Stomach (tissue), 9 donors: ENCODE data around the gene MRPL28. TPM values are rescaled to one million over a fixed set of nuclear protein-coding genes. Genes with fewer than 3 reads are reported as not detected.

Source experiments
- DNase-seq, 2 donors: peaks; one replicate each; pipeline versions ENCODE4 v3.0.0 to v3.0.0-alpha.2; 2013 to 2019
- H3K27ac ChIP-seq, 5 donors: fragments of 200-600 bp in 4 of 5; sonication (generic) in 4 of 5; one replicate each; pipeline ENCODE4 v1.5.1; 2013 to 2019; ENCODE audit warnings: mild to moderate bottlenecking in 1 of 5, moderate library complexity in 1 of 5
- H3K27me3 ChIP-seq, 3 donors: fragments of 200-600 bp; sonication (generic); one replicate each; pipeline ENCODE4 v1.5.1; 2017 to 2019; ENCODE audit warnings: mixed run types in 1 of 3
- H3K36me3 ChIP-seq, 4 donors: fragments of 200-600 bp; sonication (generic); 1 replicate in 3 of 4; 2 replicates in 1 of 4; pipeline ENCODE4 v1.5.1; 2016 to 2019
- H3K4me1 ChIP-seq, 4 donors: fragments of 200-600 bp; sonication (generic); one replicate each; pipeline ENCODE4 v1.5.1; 2016 to 2019
- H3K4me3 ChIP-seq, 4 donors: fragments of 200-600 bp; sonication (generic) in 3 of 4; one replicate each; pipeline ENCODE4 v1.5.1; 2016 to 2019; ENCODE audit warnings: mild to moderate bottlenecking in 1 of 4
- H3K9me3 ChIP-seq, 4 donors: fragments of 200-600 bp; sonication (generic); one replicate each; pipeline ENCODE4 v1.5.1; 2016 to 2019
- EP300 ChIP-seq: sonication (generic); formaldehyde crosslinking; IDR thresholded peaks from one replicate; pipeline ENCODE4 v1.6.1; 2017; ENCODE audit warnings: antibody characterized with exemption
- POLR2A ChIP-seq, 4 donors: fragments of 450-650 bp; IDR thresholded peaks; one replicate each; pipeline ENCODE4 v1.6.1; 2016; ENCODE audit warnings: antibody characterized with exemption in 4 of 4, control low read depth in 2 of 4, mild to moderate bottlenecking in 1 of 4, moderate library complexity in 1 of 4
- POLR2AphosphoS5 ChIP-seq, 3 donors: sonication (generic); formaldehyde crosslinking; IDR thresholded peaks; one replicate each; pipeline ENCODE4 v1.6.1; 2016; ENCODE audit warnings: antibody characterized with exemption in 3 of 3
- WGBS, 5 donors: extraction: QIAGEN DNeasy Blood & Tissue Kit in 3 of 5; methylation state at CpG; one replicate each; pipeline versions ENCODE4 v1.1.5 to v1.1.7; 2013 to 2018; 5-methylcytosine and 5-hydroxymethylcytosine counted together
- intact Hi-C: fragments of 100-400 bp; cut with DNase I; formaldehyde crosslinking; loops from one replicate; pipeline ENCODE4 v1.15.1; 2023; ENCODE audit warnings: low total_unique reads
- polyA plus RNA-seq, 3 donors: library from polyadenylated mRNA; stranded (reverse); fragments of 200-250 nt; gene quantifications; one replicate each; pipeline ENCODE4 v1.2.3, GENCODE V29; 2013
- total RNA-seq, 5 donors: library from RNA; depleted of rRNA; stranded (reverse); fragments of >200 nt; gene quantifications; one replicate each; pipeline versions ENCODE4 v1.1.0 to v1.2.3, GENCODE V29; 2014 to 2016
- TF ChIP-seq, protein P1 (sequence below), 7 experiments: fragments of 450-650 bp in 4 of 7; fragments of 200-600 bp in 3 of 7; sonication (generic) in 3 of 7; IDR thresholded peaks; one replicate each; pipeline ENCODE4 v1.5.1; 2016 to 2019; ENCODE audit warnings: antibody characterized with exemption in 7 of 7, control low read depth in 2 of 7, mild to moderate bottlenecking in 1 of 7
- donor health status: healthy with polysubstance abuse.
- donor health status: Bipolar disorder and iron deficiency.
- donor health status: healthy.

MRPL28 gene
- total and polyA plus RNA-seq, 8 donors, result 9.9 to 106 (median 56.6) TPM

DNA sequence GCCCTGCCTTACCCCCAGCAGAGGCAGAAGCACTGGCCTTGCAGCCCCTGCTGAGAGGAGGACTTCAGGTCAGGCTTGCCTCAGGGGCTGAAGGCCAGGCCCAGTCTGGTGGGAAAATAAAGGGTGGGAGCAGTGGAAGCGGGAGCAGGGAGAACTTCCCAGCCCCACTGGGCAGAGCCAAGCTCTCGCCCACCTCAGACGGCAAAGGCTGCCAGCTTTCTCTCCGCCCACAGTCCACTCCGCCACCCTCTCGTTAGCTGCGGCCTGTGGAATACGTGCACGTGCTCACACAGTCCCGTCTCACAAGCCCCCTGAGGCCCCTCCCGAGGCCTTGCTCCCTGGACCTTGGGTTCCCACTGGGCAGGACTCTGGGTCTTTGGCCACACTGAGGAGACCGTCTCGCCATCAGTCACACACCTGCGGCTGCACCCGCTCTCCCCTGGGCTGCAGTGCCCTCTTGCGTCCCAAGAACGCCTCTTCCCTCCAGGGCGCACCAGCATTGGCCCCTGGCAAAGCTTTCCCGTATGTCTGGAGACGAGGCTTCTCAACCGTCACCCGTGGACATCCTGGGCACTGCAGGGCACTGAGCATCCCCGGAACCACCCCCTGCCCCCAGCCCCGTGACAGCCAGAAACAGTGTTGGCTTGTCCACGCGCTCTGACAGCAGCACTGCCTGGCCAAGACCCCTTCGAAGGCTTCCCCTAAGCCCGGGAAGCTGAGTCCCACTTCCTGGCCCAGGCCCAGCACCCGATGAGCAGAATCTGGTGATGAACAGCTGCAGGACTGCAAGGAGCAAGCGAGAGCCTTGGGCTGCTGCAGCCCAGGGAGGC is 8.3 kb downstream of the MRPL28 start:
- Histone ChIP-seq H3K4me1 (peaks cover 0 to 16% (median 15%) of the 10 kb centered on the region in 4 donors), H3K4me3 (no peak overlapping the region), H3K27me3 (peaks cover 0 to 21% (median 0%) of the 10 kb centered on the region in 3 donors), H3K9me3 (no peaks in the 10 kb centered on the region), H3K27ac (no peak overlapping the region), H3K36me3 (peaks cover 0 to 12% (median 11%) of the 10 kb centered on the region in 4 donors)
- WGBS, 5 donors, result 22 to 33% (median 26%) methylated on average over 13 to 30 of the region's 30 CpGs
- intact Hi-C loops, result loop anchor here (10.0 kb wide), 1 partner anchor 127 kb away; the partner anchor contains the start of gene FAM234A
- DNase-seq, result peak; percentile 84 to 90
- TF ChIP-seq POLR2A (IDR thresholded peaks at IDR 0.05) (no peak), POLR2AphosphoS5 (IDR thresholded peaks at IDR 0.05) (peak in 1 of 3 donors; percentile 50)
- TF ChIP-seq, protein P1, sequence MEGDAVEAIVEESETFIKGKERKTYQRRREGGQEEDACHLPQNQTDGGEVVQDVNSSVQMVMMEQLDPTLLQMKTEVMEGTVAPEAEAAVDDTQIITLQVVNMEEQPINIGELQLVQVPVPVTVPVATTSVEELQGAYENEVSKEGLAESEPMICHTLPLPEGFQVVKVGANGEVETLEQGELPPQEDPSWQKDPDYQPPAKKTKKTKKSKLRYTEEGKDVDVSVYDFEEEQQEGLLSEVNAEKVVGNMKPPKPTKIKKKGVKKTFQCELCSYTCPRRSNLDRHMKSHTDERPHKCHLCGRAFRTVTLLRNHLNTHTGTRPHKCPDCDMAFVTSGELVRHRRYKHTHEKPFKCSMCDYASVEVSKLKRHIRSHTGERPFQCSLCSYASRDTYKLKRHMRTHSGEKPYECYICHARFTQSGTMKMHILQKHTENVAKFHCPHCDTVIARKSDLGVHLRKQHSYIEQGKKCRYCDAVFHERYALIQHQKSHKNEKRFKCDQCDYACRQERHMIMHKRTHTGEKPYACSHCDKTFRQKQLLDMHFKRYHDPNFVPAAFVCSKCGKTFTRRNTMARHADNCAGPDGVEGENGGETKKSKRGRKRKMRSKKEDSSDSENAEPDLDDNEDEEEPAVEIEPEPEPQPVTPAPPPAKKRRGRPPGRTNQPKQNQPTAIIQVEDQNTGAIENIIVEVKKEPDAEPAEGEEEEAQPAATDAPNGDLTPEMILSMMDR (IDR thresholded peaks at IDR 0.05), result peak in 5 of 7 experiments; percentile 59 to 72 (median 68)

DNA sequence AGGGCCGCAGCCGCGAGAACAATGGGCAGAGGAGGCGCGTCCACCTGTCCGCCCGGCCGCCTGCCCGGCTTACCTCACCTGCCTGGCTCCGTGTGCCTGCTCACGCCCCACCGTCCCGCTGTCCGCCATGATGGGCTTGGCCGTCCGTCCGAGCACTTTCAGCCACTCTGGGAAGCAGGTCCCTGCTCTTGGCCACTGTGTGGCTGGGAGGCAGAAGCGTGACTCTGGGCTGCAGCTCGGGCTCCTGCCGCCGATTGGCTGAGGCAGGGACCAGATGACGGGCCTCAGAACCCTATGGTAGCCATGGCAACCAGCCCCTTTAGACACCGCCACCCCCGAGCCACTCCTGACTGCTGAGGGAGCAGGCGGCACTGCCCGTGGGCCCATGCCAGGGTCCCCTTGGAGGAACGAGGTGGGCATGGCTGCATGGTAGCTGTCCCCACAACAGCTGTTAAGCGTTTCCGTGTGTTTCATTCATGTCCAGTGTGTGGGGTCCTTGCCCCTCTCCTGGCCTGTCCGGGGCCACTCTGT is 8.9 kb downstream of the MRPL28 start:
- 83 to 89% (median 87%) methylated on average over 10 to 30 of the region's 30 CpGs for WGBS, 5 donors
- intact Hi-C loops, result loop anchor here (10.0 kb wide), 1 partner anchor 127 kb away; the partner anchor contains the start of gene FAM234A
- H3K9me3 ChIP-seq, result no peaks in the 10 kb centered on the region
- TF ChIP-seq POLR2A (IDR thresholded peaks at IDR 0.05), result no peak
- H3K4me1 ChIP-seq, result peaks cover 0 to 16% (median 15%) of the 10 kb centered on the region in 4 donors
- H3K27ac ChIP-seq, result no peak overlapping the region
- H3K36me3 ChIP-seq, result peaks cover 0 to 6% (median 4%) of the 10 kb centered on the region in 4 donors
- H3K27me3 ChIP-seq, result peaks cover 0 to 21% (median 0%) of the 10 kb centered on the region in 3 donors
- no peak for DNase-seq
- no peak overlapping the region for H3K4me3 ChIP-seq

DNA sequence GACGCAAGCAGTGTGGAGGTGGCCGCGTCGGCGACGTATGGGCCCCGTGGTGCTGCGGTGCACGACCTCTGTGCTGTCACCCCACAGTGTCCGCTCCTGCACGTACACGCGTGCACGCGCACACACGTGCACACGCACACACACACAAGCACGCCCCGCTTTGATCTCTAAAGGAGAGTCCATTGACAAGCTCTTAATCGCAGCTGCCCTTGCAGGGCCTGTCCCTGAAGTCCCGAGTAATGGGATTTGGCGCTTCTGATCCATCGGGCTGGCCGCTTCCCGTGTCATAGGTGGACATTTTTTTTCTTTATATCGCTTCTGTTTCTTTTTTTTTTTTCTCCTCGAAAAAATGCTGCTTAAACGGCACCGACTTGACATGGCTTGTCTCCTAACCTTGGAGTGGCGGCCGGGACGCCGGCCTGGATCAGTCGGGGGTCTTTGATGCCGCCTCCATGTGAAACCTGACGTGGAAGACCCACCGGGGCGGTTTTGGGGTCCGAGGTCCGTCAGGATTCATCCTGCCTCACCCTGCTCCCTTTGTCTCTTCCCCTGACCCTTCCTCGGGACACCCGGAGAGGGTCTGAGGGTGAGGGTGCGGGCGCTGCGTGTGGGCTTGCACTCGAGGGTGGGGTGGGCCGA is 9.5 kb downstream of the MRPL28 start:
- 90 to 94% (median 93%) methylated on average over 42 to 47 of the region's 47 CpGs for WGBS, 5 donors
- Histone ChIP-seq H3K27ac (no peak overlapping the region), H3K4me3 (no peak overlapping the region), H3K4me1 (peaks cover 0 to 16% (median 15%) of the 10 kb centered on the region in 4 donors), H3K36me3 (no peaks in the 10 kb centered on the region), H3K9me3 (no peaks in the 10 kb centered on the region), H3K27me3 (peaks cover 0 to 21% (median 0%) of the 10 kb centered on the region in 3 donors)
- intact Hi-C loops, result loop anchor here (10.0 kb wide), 1 partner anchor 126 kb away; the partner anchor contains the start of gene FAM234A
- DNase-seq, result no peak
- TF ChIP-seq POLR2AphosphoS5 (IDR thresholded peaks at IDR 0.05) (no peak), POLR2A (IDR thresholded peaks at IDR 0.05) (no peak), EP300 (no peak)
- TF ChIP-seq, protein P1 (IDR thresholded peaks at IDR 0.05), result no peak

DNA sequence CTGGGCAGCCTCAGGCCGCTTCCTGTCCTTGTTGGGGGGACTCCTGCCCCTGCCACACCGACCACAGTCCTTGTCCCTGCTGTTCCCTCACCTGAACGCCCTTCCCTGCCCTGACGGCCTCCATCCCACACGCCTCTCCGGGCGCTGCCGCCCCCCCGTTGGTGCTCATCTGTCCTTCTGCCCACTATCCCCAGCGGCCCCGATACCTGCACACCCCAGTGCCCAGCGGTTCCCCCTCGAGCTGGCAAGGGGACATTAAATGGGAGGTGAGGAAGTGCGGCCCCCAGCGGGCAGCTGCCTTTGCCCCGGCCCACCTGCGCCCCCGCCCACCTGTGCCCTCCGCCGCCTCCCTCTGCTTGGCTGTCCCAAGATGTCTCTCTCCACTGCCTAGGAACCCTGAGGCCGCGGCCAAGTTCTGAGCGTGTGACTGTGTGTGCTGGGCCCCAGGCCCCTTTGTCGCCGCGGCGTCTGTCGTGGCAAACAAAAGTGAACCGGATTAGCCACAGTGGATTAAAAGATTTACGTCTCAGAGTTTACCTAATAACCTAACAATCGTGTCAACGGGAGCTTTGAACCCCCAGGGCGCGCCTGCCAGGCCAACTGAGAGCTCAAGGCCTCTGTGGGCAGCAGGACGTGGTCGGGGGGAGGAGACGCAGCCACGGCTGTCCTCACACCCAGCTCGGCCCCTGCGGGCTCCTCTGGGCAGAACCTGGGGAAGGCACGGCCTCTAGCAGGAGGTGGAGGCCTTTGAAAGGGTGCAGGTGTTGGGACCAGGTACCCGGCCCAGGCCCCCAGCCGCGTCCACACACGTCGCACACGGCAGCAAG is 10.3 kb downstream of the MRPL28 start:
- H3K4me1 ChIP-seq, result peaks cover 0 to 16% (median 15%) of the 10 kb centered on the region in 4 donors
- 87 to 91% (median 90%) methylated on average over 37 to 47 of the region's 47 CpGs for WGBS, 5 donors
- H3K9me3 ChIP-seq, result no peaks in the 10 kb centered on the region
- intact Hi-C loops, result loop anchor here (10.0 kb wide), 1 partner anchor 125 kb away; the partner anchor contains the start of gene FAM234A
- H3K27me3 ChIP-seq, result peaks cover 0 to 21% (median 0%) of the 10 kb centered on the region in 3 donors
- no peak for TF ChIP-seq POLR2AphosphoS5 (IDR thresholded peaks at IDR 0.05)
- TF ChIP-seq, protein P1 (IDR thresholded peaks at IDR 0.05), result no peak
- TF ChIP-seq POLR2A (IDR thresholded peaks at IDR 0.05), result no peak
- no peak for TF ChIP-seq EP300
- H3K4me3 ChIP-seq, result no peak overlapping the region
- H3K27ac ChIP-seq, result no peak overlapping the region
- H3K36me3 ChIP-seq, result no peaks in the 10 kb centered on the region
- no peak for DNase-seq
